Astrocyte of the cerebellum (primary cell): ENCODE measurements around the gene FDXACB1.

ENCODE experiments used
- DNase-seq: peaks from one replicate; pipeline ENCODE4 v3.0.0-alpha.2; 2011; ENCODE audit warnings: low read depth
- H3K4me3 ChIP-seq: 2 replicates; pipeline ENCODE4 v1.5.1; 2011; ENCODE audit warnings: mild to moderate bottlenecking, low read depth, low read length, moderate library complexity
- in situ Hi-C: cut with HindIII; loops from 2 replicates; pipeline ENCODE4 v1.10.0; 2017; ENCODE audit warnings: low sequenced_read_pairs
- TF ChIP-seq, protein P1 (sequence below): IDR thresholded peaks from 2 replicates; pipeline ENCODE4 v1.5.1; 2012; ENCODE audit warnings: low read length, low read depth, moderate library complexity, mild to moderate bottlenecking; ENCODE audit errors: missing control alignments

The FDXACB1 gene

GRCh38 chr11:111829185-111829968, 49.6 kb downstream of the FDXACB1 start:
- no peak for DNase-seq
- H3K4me3 ChIP-seq = no peak overlapping the region
- TF ChIP-seq, protein P1, sequence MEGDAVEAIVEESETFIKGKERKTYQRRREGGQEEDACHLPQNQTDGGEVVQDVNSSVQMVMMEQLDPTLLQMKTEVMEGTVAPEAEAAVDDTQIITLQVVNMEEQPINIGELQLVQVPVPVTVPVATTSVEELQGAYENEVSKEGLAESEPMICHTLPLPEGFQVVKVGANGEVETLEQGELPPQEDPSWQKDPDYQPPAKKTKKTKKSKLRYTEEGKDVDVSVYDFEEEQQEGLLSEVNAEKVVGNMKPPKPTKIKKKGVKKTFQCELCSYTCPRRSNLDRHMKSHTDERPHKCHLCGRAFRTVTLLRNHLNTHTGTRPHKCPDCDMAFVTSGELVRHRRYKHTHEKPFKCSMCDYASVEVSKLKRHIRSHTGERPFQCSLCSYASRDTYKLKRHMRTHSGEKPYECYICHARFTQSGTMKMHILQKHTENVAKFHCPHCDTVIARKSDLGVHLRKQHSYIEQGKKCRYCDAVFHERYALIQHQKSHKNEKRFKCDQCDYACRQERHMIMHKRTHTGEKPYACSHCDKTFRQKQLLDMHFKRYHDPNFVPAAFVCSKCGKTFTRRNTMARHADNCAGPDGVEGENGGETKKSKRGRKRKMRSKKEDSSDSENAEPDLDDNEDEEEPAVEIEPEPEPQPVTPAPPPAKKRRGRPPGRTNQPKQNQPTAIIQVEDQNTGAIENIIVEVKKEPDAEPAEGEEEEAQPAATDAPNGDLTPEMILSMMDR = no peak
- in situ Hi-C loops = no loop called here

DNA sequence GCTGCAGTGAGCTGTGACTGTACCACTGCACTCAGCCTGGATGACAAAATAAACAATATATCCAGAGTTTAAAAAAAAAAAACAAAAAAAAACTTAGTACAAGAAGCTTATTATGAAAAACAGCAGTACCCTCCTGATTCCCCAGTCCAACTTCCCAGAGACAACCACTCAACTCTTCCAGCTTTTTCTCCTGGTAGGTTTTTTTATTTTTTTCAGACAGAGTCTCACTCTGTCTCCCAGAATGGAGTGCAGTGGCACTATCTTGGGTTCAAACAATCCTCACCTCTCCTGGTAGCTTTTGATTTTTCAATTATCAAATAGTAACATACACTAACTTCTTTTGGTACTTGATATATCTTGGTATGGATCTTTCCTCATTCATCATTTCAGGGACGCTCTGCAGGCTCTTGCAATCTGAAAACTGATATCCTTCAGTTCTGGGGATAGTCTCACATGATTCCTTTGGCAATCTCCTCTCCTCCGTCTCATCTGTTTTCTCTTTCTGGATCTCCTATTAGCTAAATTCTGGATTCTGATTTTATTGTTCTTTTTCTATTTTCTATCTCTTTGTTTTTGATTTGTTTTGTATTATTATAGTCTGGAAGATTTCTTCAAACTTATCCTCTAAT, 52.5 kb downstream of the FDXACB1 start:
- no peak for DNase-seq
- in situ Hi-C loops = no loop called here
- TF ChIP-seq, protein P1 = no peak
- no peak overlapping the region for H3K4me3 ChIP-seq
